Measurements from ENCODE around the gene CD207.
"Not testable (repeated sequence)": the region's sequence is repeated elsewhere in the genome, so short reads cannot be mapped to it uniquely, and the experiment has no call there.

The CD207 gene

GRCh38 chr2:70828914-70829824, 6.4 kb downstream of the CD207 start:
- DNase-seq (ENCODE audit: low read depth), result no peak

- DNase-seq (ENCODE audit: low read depth), result no peak
Measured at GRCh38 chr2:70828115-70828514, 7.5 kb downstream of the CD207 start.

- no peak for DNase-seq (ENCODE audit: low read depth)
Measured at GRCh38 chr2:70827388-70827787, 8.2 kb downstream of the CD207 start.

DNA sequence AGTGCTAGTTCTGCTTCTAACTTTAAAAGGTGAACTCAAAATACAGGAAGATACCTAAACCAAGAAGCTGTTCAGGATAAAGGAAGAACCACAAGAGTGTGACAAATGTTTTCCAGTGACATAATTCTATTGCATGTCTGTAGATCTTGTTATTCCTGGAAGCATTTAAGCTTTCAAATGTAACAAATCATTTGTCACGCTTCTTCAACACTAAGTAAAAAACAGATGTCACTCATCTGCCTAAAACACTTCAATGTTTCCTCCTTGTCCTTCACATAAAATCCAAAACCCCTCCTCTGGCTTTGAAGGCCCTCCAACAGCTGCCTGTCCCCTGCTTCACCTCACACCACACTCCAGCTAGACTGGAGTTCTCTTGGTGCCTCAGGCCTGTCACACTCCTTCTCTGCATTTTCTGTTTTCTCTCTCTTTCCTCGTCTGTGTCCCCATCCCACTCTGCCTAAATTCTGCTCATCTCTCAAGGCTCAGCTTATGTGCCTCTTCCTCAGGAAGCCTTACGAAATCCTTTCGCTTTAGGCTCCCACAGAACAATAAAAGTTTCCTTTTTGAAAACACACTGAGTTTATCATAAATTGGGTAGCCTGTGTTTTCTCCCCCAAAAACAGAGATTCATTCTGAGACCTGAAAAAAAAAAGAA, 8.8 kb downstream of the CD207 start:
- no peak for DNase-seq (ENCODE audit: low read depth)

- DNase-seq (ENCODE audit: low read depth), result no peak
Measured at GRCh38 chr2:70823249-70823648, 12.4 kb downstream of the CD207 start.

- DNase-seq (ENCODE audit: low read depth), result no peak
Measured at GRCh38 chr2:70822843-70823242, 12.8 kb downstream of the CD207 start.

GRCh38 chr2:70820499-70820898, 15.1 kb downstream of the CD207 start, which contains the start of gene CLEC4F:
Gene CLEC4F, minus strand, starts transcription at chr2:70820599. Its CDS starts 76 bp downstream, at chr2:70820523.
- no peak for DNase-seq (ENCODE audit: low read depth)

GRCh38 chr2:70817284-70817954, 18.2 kb downstream of the CD207 start:
- DNase-seq (ENCODE audit: low read depth), result no peak

DNA sequence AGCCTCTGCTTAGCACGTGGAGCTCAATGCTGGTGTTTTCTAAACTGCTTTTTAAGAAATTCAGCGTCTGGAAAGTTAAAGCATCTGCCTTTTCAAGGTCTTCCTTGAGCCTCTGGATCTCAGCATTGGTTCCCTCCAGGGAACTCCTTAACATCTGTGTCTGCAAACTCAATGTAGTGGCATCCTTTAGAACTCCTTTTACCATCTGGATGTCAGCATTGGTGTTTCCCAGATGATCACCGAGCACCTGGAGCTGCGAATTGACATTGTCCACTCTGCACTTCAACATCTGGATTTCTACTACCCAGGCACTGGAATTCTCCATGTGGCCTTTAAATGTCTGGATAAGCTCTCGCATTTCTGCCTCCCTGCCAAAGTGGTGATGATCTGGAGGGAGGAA, 18.9 kb downstream of the CD207 start:
- no peak for DNase-seq (ENCODE audit: low read depth)

DNA sequence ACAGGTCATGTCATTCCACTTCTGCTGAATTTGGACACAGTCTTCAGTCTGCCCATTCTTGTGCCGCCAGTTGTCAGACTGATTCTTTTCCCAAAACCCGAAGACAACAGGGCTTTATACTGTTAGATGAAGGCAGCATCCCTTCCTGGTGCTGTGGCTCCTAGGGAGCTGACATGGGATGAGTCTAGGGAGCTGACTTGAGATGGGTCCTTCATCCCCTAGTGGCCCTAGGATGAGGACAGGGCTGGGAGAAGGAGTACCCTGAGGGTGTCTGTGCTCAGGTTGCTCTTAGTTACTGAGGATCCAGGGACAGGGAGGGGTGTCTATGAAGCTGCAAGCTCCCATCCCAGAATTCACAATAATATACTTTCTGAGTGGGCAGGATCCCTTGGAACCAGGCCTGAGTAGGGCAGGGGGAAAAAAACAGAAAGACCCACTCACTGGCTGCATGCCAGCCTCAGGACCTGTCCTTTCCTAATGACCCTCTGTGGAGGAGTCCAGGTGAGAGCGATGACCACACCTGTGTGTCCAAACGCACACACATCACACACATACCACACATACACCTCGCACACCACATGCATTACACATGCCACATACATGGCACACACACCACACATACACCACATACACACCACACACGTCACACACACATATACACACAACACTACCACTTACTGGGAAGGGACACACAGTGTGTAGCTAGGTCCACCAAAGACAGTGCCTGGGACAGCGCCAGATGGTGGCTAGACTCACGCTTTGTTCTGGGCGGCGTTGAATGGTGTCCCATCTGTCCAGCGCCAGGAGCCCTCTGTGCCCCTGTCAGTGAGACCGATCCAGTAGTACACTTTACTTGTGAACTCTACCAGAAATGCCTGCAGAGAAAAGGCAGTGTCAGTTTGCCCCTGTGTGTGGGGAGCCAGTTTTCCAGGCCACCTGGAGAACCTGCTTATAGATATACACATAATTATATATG, 26.3 kb downstream of the CD207 start:
- no peak for DNase-seq (ENCODE audit: low read depth)

- no peak for DNase-seq (ENCODE audit: low read depth)
Measured at GRCh38 chr2:70807828-70808118, 27.8 kb downstream of the CD207 start.

DNA sequence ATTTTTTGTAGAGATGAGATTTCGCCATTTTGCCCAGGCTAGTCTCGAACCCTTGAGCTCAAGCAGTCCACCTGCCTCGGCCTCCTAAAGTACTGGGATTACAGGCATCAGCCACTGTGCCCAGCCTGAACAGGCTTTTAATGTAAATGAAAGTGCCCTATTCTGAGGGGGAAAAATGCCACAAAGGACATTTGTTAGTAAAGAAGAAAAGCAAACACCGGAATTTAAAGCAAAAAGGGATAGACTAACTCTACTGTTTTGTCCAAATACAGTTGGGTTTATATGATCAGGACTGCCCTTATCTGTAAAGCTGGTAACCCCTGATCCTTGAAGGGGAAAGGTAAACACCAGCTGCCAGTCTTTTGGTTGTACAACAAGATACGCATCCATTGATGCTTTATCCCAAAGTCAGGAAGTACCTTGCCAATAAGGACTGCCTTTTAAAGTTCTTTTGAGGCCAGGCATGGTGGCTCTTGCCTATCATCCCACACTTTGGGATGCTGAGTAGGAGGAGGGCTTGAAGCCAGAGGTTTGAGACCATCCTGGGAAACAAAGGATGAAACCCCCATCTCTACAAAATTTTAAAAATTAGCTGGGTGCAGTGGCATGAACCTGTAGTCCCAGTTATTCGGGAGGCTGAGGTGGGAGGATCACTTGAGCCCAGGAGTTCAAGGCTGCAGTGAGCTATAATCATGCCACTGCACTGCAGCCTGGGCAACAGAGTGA, 28.4 kb downstream of the CD207 start:
- DNase-seq (ENCODE audit: low read depth), result no peak

DNA sequence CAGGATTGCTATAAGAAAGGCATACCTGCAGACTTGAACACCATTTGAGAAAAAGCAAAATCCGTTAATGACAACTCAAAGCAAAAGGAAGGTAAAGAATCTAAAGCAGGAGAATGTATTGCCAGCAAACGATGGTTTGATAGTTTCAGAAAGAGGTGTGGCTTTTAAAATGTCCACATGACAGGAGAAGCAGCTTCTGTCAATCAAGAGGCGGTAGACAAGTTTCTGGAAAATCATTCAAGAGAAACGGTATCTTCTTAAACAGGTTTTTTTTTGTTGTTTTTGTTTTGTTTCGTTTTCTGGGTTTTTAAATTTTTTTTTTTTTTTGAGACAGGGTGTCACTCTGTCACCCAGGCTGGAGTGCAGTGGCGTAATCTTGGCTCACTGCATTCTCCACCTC, 29.0 kb downstream of the CD207 start:
- DNase-seq (ENCODE audit: low read depth), result no peak

DNA sequence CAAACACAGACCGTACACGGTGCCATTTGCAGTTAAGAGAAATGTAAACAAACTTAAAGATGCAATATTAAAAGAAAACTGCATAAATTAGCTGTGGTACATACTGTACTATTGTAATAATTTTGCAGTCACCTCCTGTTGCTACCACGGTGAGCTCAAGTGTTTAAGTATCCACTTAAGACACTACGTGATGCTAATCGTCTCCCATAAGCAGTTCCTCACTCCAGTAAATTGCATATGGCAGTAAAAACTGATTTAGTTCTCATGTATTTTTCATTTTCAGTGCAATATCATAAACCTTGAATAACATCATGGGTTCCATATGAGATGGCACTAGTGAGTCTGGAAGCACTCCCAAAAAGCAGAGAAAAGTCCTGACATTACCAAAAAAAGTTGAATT, 29.6 kb downstream of the CD207 start:
- DNase-seq (ENCODE audit: low read depth), result no peak

DNA sequence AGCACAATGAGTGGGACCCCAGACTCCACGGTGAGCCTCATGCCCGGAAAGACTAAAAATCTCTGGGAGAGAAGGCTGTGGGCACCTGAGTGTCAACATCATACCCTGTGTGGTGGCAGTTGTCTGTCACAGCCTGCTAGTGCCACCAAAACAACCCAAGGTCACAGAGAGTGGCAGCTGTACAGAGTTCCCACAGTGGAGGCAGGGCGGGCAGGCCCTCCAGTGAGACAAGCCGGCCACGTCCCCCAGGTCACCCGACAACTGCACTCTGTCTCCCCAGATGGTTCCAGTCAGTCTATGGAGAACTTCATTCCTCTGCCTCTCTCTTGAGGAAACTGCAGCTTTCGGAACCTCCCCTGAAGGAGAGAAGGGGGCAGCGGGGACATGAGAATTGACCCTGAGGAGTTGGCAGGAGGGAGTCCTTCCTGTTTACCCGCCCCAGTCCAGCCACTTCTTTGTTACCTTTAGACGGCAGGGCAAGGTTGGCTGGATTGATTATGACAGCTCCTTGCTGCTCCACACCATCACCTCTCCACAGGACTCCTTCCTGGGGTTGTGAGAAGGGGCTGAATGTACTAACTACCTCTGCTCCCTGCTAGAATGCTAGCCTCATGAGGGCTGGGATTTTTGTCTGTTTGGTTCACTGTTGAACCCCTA, 33.9 kb downstream of the CD207 start:
- DNase-seq (ENCODE audit: low read depth), result no peak

DNA sequence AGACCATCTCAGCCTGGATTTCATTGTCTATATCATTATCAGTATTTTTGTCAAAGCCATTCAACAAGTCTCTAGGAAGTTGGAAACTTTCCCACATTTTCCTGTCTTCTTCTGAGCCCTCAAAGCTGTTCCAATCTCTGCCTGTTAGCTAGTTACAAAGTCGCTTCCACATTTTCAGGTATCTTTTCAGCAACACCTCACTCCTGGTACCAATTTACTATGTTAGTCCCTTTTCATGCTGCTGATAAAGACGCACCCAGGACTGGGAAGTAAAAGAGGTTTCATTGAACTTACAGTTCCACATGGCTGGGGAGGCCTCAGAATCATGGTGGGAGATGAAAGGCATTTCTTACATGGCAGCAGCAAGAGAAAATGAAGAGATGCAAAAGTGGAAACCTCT, 35.9 kb downstream of the CD207 start:
- DNase-seq (ENCODE audit: low read depth), result no peak

- not testable (repeated sequence) for DNase-seq (ENCODE audit: low read depth)
Measured at GRCh38 chr2:70797996-70798395, 37.6 kb downstream of the CD207 start.

GRCh38 chr2:70797506-70797905, 38.1 kb downstream of the CD207 start:
- no peak for DNase-seq (ENCODE audit: low read depth)

DNA sequence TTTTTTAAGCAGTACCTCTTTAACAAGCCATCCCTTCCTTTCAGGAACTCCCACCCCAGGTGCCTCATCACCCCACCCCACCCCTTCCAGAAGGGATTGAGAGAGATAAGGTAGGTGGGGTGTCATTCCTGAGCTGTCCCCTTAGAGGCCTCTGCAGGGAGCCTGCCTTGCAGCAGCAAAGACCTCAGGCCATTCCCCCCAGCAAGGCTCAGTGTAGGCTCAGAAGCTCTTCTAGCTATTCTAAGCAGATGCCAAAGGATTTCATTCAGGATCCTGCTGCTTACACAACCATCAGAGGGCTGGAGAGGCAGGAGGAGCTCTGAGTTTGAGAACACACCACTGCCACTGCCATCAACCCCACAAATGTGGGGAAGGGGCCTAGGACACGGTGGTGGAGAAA, 39.4 kb downstream of the CD207 start:
- DNase-seq (ENCODE audit: low read depth), result no peak

- DNase-seq (ENCODE audit: low read depth), result no peak
Measured at GRCh38 chr2:70795164-70795995, 40.2 kb downstream of the CD207 start.
